WERI-Rb-1 (cell line): ENCODE data around the gene ULK2.

ENCODE experiments used
- DNase-seq: peaks from one replicate; pipeline ENCODE4 v3.0.0-alpha.2; 2020
- H3K27ac ChIP-seq: fragments of 250-450 bp; sonication (Bioruptor Pico); 2 replicates; pipeline ENCODE4 v1.5.1; 2020; ENCODE audit warnings: mild to moderate bottlenecking, moderate library complexity
- H3K27me3 ChIP-seq: fragments of 250-450 bp; sonication (Bioruptor Pico); 2 replicates; pipeline ENCODE4 v1.5.1; 2021; ENCODE audit warnings: mild to moderate bottlenecking, low read depth, moderate library complexity; ENCODE audit not compliant: insufficient read depth, severe bottlenecking
- H3K36me3 ChIP-seq: fragments of 250-450 bp; sonication (Bioruptor Pico); 2 replicates; pipeline ENCODE4 v1.5.1; 2020; ENCODE audit warnings: mild to moderate bottlenecking, moderate library complexity
- H3K4me3 ChIP-seq: 2 replicates; pipeline ENCODE4 v1.5.1; 2011; ENCODE audit warnings: low read depth, mild to moderate bottlenecking, control low read depth, low read length
- H3K9me3 ChIP-seq: fragments of 250-450 bp; sonication (Bioruptor Pico); 2 replicates; pipeline ENCODE4 v1.5.1; 2021; ENCODE audit warnings: mild to moderate bottlenecking, moderate library complexity; ENCODE audit not compliant: severe bottlenecking
- CTCF ChIP-seq: IDR thresholded peaks from 2 replicates; pipeline ENCODE4 v1.5.1; 2011; ENCODE audit warnings: low read depth, mild to moderate bottlenecking, control low read depth, inconsistent platforms, low read length

Gene ULK2

DNA sequence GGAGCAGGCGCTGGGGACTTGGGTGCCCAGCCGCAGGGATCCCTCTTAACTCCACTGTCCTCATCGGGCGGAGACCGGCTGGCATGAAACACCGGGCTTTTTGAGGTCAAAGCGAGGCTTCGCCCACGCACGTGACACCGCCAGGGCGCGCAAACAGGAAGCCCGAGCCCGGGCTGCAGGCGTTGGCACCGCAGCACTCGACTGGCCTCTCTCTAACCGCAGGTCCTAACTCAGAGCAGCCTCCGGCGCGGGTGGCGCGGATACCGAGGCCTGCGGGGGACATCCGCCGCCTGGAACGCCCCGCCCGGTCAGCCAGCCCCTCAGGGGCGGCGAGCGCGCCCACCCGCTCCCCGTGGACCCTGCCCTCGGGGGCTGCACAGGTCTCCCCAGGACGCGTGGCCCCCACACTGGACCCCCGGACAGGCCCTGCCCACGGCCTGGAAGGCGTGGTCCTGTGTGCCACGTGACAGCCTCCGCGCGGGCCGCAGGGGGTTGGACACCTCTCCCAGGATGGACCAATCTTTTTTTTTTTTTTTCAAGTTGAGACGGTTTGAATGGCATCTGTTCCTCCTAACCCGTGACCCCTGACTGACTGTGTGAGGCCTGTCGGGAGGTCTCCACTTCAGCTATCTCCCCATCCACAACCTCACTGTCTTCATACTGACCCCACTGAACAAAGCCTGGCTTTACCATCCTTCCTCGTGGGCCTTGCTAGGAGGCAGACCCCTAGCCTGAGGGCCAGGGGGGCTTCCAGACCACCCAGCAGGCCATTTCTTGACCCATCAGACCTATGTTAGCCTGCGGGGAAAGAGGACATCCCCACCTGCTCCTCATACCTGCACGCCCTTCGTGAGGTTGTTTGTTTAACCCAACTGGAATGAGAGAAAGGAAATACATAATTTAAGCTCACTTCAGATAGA, 143.0 kb downstream of the ULK2 start:
- H3K4me3 ChIP-seq: no peak overlapping the region
- no peak overlapping the region for H3K27ac ChIP-seq
- no peak for DNase-seq
- H3K9me3 ChIP-seq: no peaks in the 10 kb centered on the region
- TF ChIP-seq CTCF: no peak
- no peaks in the 10 kb centered on the region for H3K27me3 ChIP-seq
- no peaks in the 10 kb centered on the region for H3K36me3 ChIP-seq

DNA sequence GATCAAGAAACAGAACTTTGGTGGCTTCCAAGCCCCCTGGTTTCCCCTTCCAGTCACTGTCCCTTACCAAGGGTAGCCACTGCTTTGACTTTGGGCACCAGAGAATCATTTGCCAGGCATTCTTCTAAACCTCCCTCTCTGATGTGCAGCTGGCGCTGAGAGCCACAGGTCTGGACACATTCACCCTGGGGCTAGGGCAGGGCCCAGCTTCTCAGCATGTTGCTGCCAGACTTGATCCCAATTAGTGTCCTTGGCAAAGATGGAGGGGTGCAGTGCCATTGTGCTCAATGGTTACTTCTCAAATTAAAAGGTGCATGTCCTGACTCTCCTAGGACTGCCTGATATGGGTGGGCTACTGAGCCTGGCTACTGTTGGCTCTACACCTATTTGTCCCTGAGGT, 143.8 kb downstream of the ULK2 start:
- H3K27ac ChIP-seq: no peak overlapping the region

More for the DNA sequence above, 143.8 kb downstream of the ULK2 start:
- no peak for TF ChIP-seq CTCF
- DNase-seq: no peak
- Histone ChIP-seq H3K36me3 (no peaks in the 10 kb centered on the region), H3K27me3 (no peaks in the 10 kb centered on the region), H3K9me3 (no peaks in the 10 kb centered on the region), H3K4me3 (no peak overlapping the region)
